Thoracic aorta (tissue), 2 donors: ENCODE measurements around the gene UNC50. TPM values are rescaled to one million over a fixed set of nuclear protein-coding genes. Genes with fewer than 3 reads are reported as not detected.
A peak's percentile ranks its signal among the peaks of the same experiment; 100 is the strongest.

Source experiments
- ATAC-seq: fragments of 150-250 bp; one replicate; pipeline ENCODE4 v1.8.0; 2017; ENCODE audit warnings: low read depth; ENCODE audit not compliant: insufficient number of reproducible peaks, low FRiP score
- DNase-seq: peaks from one replicate; pipeline ENCODE4 v3.0.0-alpha.2; 2020; ENCODE audit warnings: low spot score
- H3K27ac ChIP-seq, 2 donors: fragments of 200-600 bp; sonication (generic); 1 replicate in 1 of 2; 2 replicates in 1 of 2; pipeline ENCODE4 v1.5.1; 2016; ENCODE audit warnings: mild to moderate bottlenecking in 2 of 2, moderate library complexity in 2 of 2
- H3K27me3 ChIP-seq: fragments of 200-600 bp; sonication (generic); replicated peaks from 2 replicates; pipeline ENCODE4 v1.6.0; 2016; ENCODE audit warnings: mild to moderate bottlenecking; ENCODE audit not compliant: insufficient read depth
- H3K36me3 ChIP-seq: fragments of 200-600 bp; sonication (generic); one replicate; pipeline ENCODE4 v1.5.1; 2016
- H3K4me1 ChIP-seq, 2 donors: fragments of 200-600 bp; sonication (generic); 1 replicate in 1 of 2; 2 replicates in 1 of 2; pipeline versions ENCODE4 v1.5.1 to v1.6.0; 2016; ENCODE audit warnings: low read depth in 2 of 2, mild to moderate bottlenecking in 1 of 2; ENCODE audit not compliant: control insufficient read depth in 1 of 2
- H3K4me3 ChIP-seq: fragments of 200-600 bp; sonication (generic); 2 replicates; pipeline ENCODE4 v1.5.1; 2016; ENCODE audit warnings: mild to moderate bottlenecking
- H3K9me3 ChIP-seq: fragments of 200-600 bp; sonication (generic); 2 replicates; pipeline ENCODE4 v1.5.1; 2016
- total RNA-seq, 2 donors: library from RNA; depleted of rRNA; stranded (reverse); fragments of >200 nt; gene quantifications; one replicate each; pipeline versions ENCODE4 v1.1.0 to v1.2.3, GENCODE V29; 2016
- TF ChIP-seq, protein P1 (sequence below): fragments of 200-600 bp; sonication (generic); IDR thresholded peaks from one replicate; pipeline ENCODE4 v1.5.1; 2019; ENCODE audit warnings: antibody characterized with exemption

UNC50 gene
- total RNA-seq, 2 donors from 2014 or later: 32.6 to 38.2 TPM

DNA sequence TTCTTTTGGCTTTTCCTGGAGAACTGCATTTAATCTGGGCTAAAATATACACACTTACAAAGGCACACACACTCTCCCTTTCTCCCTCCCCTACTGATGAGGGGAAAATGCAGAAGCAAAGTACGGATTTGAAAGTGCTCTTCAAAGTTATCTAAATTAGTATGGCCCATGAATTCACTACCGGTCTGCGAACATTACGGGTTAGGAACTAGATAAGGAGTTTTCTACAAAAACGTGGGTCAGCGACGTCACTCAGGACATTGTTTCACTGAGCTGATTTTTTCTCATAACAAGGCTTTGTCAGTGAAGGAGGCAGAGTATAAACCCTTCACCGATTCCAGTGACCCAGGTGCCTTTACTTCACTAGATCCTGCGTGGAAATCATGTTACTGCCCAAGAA is 47.4 kb upstream of the UNC50 start:
- Histone ChIP-seq H3K27ac (peak overlapping the region; percentile 72 to 84), H3K36me3 (peaks cover 6% of the 10 kb centered on the region)

DNA sequence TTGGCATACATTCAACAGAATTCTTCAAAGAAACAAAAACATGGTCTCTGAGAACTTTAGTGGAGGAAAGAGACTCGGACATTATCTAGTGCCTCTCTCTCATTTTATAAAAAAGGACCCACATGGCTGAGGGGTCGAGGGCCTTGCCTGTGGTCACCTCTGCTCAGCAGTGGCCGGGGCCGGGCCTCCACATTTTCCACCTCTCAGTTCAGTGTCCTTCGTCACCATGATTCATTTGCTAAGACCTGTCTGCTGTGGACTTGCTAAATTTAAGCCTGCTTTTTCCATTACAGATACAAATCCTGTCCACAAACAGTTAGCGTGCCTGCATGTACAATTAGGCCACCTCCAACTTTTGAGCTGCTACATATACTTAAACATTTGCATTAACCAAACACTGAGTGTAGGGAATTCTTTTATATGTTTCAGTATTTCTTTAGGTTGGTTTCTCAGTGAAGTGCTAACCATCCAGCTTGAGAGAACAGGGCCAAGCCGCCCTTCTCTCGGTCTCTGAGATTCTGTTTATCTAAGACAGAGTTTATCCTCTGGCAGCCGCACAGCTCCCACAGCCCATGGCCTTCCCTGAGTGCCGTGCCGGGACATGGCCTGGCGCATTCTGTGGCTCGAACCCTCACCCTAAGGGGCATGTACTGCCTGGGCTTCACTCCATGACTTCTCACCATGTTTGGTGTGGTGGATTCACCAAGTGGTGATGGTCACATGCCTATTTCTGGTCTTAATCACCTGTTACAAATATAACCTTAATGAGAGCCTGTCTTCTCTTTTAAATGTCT is 46.3 kb upstream of the UNC50 start:
- Histone ChIP-seq H3K27ac (peak overlapping the region; percentile 72 to 84), H3K9me3 (no peaks in the 10 kb centered on the region), H3K27me3 (no peaks in the 10 kb centered on the region), H3K4me3 (no peak overlapping the region), H3K4me1 (peaks cover 9 to 33% of the 10 kb centered on the region in 2 donors), H3K36me3 (peaks cover 6% of the 10 kb centered on the region)
- TF ChIP-seq, protein P1, sequence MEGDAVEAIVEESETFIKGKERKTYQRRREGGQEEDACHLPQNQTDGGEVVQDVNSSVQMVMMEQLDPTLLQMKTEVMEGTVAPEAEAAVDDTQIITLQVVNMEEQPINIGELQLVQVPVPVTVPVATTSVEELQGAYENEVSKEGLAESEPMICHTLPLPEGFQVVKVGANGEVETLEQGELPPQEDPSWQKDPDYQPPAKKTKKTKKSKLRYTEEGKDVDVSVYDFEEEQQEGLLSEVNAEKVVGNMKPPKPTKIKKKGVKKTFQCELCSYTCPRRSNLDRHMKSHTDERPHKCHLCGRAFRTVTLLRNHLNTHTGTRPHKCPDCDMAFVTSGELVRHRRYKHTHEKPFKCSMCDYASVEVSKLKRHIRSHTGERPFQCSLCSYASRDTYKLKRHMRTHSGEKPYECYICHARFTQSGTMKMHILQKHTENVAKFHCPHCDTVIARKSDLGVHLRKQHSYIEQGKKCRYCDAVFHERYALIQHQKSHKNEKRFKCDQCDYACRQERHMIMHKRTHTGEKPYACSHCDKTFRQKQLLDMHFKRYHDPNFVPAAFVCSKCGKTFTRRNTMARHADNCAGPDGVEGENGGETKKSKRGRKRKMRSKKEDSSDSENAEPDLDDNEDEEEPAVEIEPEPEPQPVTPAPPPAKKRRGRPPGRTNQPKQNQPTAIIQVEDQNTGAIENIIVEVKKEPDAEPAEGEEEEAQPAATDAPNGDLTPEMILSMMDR: no peak
- ATAC-seq: no peak
- DNase-seq: no peak

More for the DNA sequence above, 47.4 kb upstream of the UNC50 start:
- H3K4me1 ChIP-seq: peaks cover 9 to 33% of the 10 kb centered on the region in 2 donors
- H3K27me3 ChIP-seq: no peaks in the 10 kb centered on the region
- ATAC-seq: no peak
- DNase-seq: no peak
- H3K9me3 ChIP-seq: no peaks in the 10 kb centered on the region
- TF ChIP-seq, protein P1: no peak
- H3K4me3 ChIP-seq: no peak overlapping the region

DNA sequence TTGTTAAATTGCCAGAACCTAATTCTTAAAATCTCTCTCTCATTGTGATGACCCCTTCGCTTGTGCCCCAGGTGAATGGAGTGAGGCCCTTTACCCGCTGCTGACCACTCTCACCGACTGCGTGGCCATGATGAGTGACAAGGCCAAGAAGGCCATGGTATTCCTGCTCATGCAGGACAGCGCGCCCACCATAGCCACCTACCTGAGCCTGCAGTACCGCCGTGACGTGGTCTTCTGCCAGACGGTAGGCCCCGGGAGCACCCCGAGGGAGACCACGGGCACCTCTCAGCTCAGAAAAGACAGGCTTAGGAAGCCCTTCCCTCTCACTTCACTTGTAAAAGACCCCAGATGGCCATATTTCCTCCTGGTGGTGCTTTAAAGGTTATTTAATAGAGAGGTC is 45.0 kb upstream of the UNC50 start:
- Histone ChIP-seq H3K27me3 (no peaks in the 10 kb centered on the region), H3K36me3 (peaks cover 6% of the 10 kb centered on the region), H3K4me1 (peaks cover 9 to 33% of the 10 kb centered on the region in 2 donors), H3K27ac (no peak overlapping the region), H3K4me3 (no peak overlapping the region), H3K9me3 (no peaks in the 10 kb centered on the region)
- no peak for ATAC-seq
- DNase-seq: no peak
- TF ChIP-seq, protein P1: no peak

DNA sequence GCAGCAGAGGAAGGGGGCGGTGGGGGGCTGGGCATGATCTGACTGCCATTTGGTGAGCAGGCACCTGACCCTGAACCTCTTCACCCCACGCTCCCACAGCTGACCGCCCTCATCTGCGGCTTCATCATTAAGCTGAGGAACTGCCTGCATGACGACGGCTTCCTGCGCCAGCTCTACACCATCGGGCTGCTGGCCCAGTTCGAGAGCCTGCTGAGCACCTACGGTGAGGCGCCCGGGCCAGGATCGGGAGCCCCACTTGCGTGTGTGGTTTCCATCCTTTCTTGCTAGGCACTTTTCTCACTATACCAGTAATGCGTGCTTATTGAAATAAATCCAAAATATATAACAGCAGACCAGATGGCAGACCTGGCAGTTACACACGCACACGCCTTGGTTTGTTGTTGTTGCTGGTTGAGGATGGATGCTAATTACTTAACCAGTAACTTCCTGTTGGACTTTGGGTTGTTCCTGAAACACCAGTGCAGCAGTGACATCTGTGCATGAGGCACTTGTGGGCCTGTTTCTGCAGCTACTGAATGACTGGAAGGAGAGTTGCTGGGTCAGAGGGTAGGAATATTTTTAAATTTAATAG is 43.8 kb upstream of the UNC50 start:
- ATAC-seq (no peak), DNase-seq (no peak)
- peaks cover 13% of the 10 kb centered on the region for H3K36me3 ChIP-seq

More for the DNA sequence above, 43.8 kb upstream of the UNC50 start:
- H3K4me3 ChIP-seq: no peak overlapping the region
- H3K27me3 ChIP-seq: no peaks in the 10 kb centered on the region
- TF ChIP-seq, protein P1: no peak
- peaks cover 9 to 33% of the 10 kb centered on the region in 2 donors for H3K4me1 ChIP-seq
- H3K9me3 ChIP-seq: no peaks in the 10 kb centered on the region
- H3K27ac ChIP-seq: no peak overlapping the region
